Measurements from ENCODE around the gene RHOJ. TPM values are rescaled to one million over a fixed set of nuclear protein-coding genes. Genes with fewer than 3 reads are reported as not detected.

The RHOJ gene
- total RNA-seq, 2 donors from 2014 or later: not detected

DNA sequence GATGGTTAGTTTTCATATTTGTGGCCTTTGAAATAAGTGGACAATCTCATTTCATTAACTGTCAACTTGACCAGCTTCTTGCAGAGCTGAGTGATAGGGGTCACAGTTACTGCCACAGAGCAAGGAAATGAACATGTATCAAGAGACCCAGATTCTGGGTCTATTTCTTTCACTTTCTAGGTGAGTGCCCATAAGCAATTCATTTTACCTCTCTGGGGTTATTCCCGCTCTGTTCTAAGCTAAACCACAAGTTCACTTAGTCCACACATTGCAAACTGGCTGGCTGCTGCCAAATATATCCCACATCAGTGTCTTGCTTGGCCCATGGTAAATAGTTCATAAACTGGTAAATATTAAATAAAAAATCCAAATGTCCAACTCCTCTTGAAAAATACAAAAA, 84.6 kb downstream of the RHOJ start:
- Histone ChIP-seq H3K4me3 (ENCODE audit: low read length) (no peak overlapping the region), H3K9me3 (ENCODE audit: control insufficient read depth, low read length) (no peaks in the 10 kb centered on the region), H3K9ac (ENCODE audit: extremely low read depth, low read length, poor library complexity, severe bottlenecking) (no peak overlapping the region), H3K4me1 (ENCODE audit: control insufficient read depth, insufficient read depth, low read length) (peaks cover 10% of the 10 kb centered on the region), H3K36me3 (ENCODE audit: control insufficient read depth, insufficient read depth, low read length) (no peaks in the 10 kb centered on the region), H3K27ac (ENCODE audit: low read depth, low read length) (no peak overlapping the region), H3K27me3 (ENCODE audit: control insufficient read depth, insufficient read depth, low read length, poor library complexity, severe bottlenecking) (no peaks in the 10 kb centered on the region)
- Mint-ChIP-seq H3K4me3 (no peak overlapping the region), H3K9me3 (no peaks in the 10 kb centered on the region), H3K36me3 (ENCODE audit: low read depth) (no peaks in the 10 kb centered on the region), H3K27me3 (ENCODE audit: insufficient read depth) (no peaks in the 10 kb centered on the region), H3K27ac (no peak overlapping the region), H3K4me1 (peaks cover 9% of the 10 kb centered on the region)
- WGBS, 2 experiments (ENCODE audit: insufficient coverage in 1 of 2, insufficient read length in 1 of 2): 100% methylated on average over 1 of the region's 1 CpG
- TF ChIP-seq, protein P1, sequence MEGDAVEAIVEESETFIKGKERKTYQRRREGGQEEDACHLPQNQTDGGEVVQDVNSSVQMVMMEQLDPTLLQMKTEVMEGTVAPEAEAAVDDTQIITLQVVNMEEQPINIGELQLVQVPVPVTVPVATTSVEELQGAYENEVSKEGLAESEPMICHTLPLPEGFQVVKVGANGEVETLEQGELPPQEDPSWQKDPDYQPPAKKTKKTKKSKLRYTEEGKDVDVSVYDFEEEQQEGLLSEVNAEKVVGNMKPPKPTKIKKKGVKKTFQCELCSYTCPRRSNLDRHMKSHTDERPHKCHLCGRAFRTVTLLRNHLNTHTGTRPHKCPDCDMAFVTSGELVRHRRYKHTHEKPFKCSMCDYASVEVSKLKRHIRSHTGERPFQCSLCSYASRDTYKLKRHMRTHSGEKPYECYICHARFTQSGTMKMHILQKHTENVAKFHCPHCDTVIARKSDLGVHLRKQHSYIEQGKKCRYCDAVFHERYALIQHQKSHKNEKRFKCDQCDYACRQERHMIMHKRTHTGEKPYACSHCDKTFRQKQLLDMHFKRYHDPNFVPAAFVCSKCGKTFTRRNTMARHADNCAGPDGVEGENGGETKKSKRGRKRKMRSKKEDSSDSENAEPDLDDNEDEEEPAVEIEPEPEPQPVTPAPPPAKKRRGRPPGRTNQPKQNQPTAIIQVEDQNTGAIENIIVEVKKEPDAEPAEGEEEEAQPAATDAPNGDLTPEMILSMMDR (conservative IDR thresholded peaks at IDR 0.05): no peak
- DNase-seq: no peak

DNA sequence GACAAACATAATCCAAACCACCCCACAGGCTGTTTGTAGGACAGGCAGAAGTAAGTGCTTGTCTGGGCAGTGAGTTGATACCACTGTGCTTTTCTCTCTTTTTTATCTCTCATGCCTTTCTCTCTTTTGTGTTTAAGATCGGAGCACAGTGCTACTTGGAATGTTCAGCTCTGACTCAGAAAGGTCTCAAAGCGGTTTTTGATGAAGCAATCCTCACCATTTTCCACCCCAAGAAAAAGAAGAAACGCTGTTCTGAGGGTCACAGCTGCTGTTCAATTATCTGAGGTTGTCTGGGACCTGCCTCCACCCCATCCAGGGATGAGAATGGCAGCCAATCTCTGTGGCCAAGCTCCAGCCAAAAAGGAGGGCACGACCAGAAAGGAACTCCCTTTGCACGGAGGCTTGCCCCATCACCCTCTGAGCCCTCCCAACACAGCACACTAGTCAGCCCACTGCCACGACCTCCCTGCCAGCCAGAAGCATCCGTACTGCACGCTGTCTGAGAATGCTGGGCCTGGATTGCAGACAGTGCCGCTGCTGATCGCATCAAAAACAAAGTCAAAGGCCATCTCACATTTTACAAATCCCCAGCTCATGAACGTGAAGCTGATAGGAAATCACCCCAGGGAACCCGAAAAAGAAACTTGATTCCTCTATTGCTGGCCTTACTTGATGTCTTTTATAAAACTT, 86.6 kb downstream of the RHOJ start:
- Mint-ChIP-seq H3K4me3 (no peak overlapping the region), H3K27ac (no peak overlapping the region), H3K36me3 (ENCODE audit: low read depth) (no peaks in the 10 kb centered on the region), H3K9me3 (no peaks in the 10 kb centered on the region), H3K27me3 (ENCODE audit: insufficient read depth) (no peaks in the 10 kb centered on the region), H3K4me1 (peaks cover 15% of the 10 kb centered on the region)
- WGBS, 2 experiments (ENCODE audit: insufficient coverage in 1 of 2, insufficient read length in 1 of 2): 88 to 89% methylated on average over 6 to 12 of the region's 12 CpGs
- no peak for DNase-seq
- H3K36me3 ChIP-seq (ENCODE audit: control insufficient read depth, insufficient read depth, low read length): no peaks in the 10 kb centered on the region
- peaks cover 10% of the 10 kb centered on the region for H3K4me1 ChIP-seq (ENCODE audit: control insufficient read depth, insufficient read depth, low read length)
- no peaks in the 10 kb centered on the region for H3K27me3 ChIP-seq (ENCODE audit: control insufficient read depth, insufficient read depth, low read length, poor library complexity, severe bottlenecking)
- no peak overlapping the region for H3K9ac ChIP-seq (ENCODE audit: extremely low read depth, low read length, poor library complexity, severe bottlenecking)
- H3K4me3 ChIP-seq (ENCODE audit: low read length): no peak overlapping the region
- H3K9me3 ChIP-seq (ENCODE audit: control insufficient read depth, low read length): no peaks in the 10 kb centered on the region
- H3K27ac ChIP-seq (ENCODE audit: low read depth, low read length): no peak overlapping the region
- TF ChIP-seq, protein P1 (conservative IDR thresholded peaks at IDR 0.05): no peak

DNA sequence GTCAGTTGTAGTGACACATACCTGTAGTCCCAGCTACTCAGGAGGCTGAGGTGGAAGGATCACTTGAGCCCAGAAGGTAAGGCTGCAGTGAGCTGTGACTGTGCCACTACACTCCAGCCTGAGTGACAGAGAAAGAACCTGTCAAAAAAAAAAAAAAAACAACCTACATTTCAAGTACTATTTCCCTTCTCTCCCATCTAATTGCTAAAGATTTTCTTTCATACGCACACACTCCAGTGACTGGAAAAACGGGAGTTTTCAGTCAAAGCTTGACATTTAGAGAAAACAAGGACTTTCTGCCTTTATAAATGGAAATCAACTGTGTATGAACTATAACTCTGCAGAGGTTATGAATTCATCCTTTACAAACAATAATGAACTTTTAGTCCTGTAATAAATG, 88.6 kb downstream of the RHOJ start:
- no peaks in the 10 kb centered on the region for H3K27me3 ChIP-seq (ENCODE audit: control insufficient read depth, insufficient read depth, low read length, poor library complexity, severe bottlenecking)
- no peak overlapping the region for H3K9ac ChIP-seq (ENCODE audit: extremely low read depth, low read length, poor library complexity, severe bottlenecking)
- Mint-ChIP-seq H3K9me3 (no peaks in the 10 kb centered on the region), H3K36me3 (ENCODE audit: low read depth) (no peaks in the 10 kb centered on the region), H3K4me1 (peaks cover 17% of the 10 kb centered on the region), H3K4me3 (no peak overlapping the region), H3K27ac (no peak overlapping the region), H3K27me3 (ENCODE audit: insufficient read depth) (no peaks in the 10 kb centered on the region)
- WGBS, 2 experiments (ENCODE audit: insufficient coverage in 1 of 2, insufficient read length in 1 of 2): 84 to 94% methylated on average over 2 of the region's 2 CpGs
- no peak for DNase-seq
- H3K36me3 ChIP-seq (ENCODE audit: control insufficient read depth, insufficient read depth, low read length): no peaks in the 10 kb centered on the region
- no peak overlapping the region for H3K4me3 ChIP-seq (ENCODE audit: low read length)
- peaks cover 10% of the 10 kb centered on the region for H3K4me1 ChIP-seq (ENCODE audit: control insufficient read depth, insufficient read depth, low read length)
- H3K9me3 ChIP-seq (ENCODE audit: control insufficient read depth, low read length): no peaks in the 10 kb centered on the region
- TF ChIP-seq, protein P1 (conservative IDR thresholded peaks at IDR 0.05): no peak
- H3K27ac ChIP-seq (ENCODE audit: low read depth, low read length): no peak overlapping the region
